ENCODE data around the gene CDK5RAP1.

Gene CDK5RAP1

DNA sequence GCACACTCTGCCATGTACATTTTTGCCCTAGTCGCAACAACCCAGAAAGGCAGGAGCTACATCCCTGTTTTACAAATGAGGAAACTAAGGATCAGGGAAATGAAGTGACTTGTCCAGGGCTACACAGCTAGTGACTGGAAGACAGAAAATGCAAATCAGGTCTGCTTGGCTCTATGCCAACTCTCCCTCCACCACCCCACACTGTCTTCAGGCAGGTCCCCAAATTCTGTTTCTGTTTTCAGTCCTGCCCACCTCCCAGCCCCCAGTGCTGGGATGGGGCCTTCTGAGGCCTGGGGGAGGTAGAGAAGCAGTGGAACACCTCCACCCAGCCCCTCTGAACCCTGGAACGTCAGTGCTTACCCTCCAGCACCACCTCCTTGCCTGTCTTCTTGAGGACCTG is 37.2 kb upstream of the CDK5RAP1 start:
- Histone ChIP-seq H3K4me1 (ENCODE audit: insufficient read depth, low read length, poor library complexity, severe bottlenecking) (peaks cover 8% of the 10 kb centered on the region), H3K4me2 (ENCODE audit: low read depth, low read length, poor library complexity, severe bottlenecking) (no peak overlapping the region), H4K20me1 (ENCODE audit: insufficient read depth, low read length, poor library complexity, severe bottlenecking) (no peaks in the 10 kb centered on the region), H3K9me2 (replicated peaks; ENCODE audit: low read depth, low read length) (no peaks in the 10 kb centered on the region), H3K36me3 (ENCODE audit: insufficient read depth, low read length) (no peaks in the 10 kb centered on the region), H2AFZ (ENCODE audit: low read length) (no peak overlapping the region), H3F3A (ENCODE audit: low read depth) (no peaks in the 10 kb centered on the region), H3K9me3 (ENCODE audit: insufficient read depth, low read depth, low read length) (no peaks in the 10 kb centered on the region), H3K9ac (ENCODE audit: low read depth, low read length, poor library complexity, severe bottlenecking) (no peak overlapping the region), H3K4me3 (ENCODE audit: low read length, poor library complexity, severe bottlenecking) (no peak overlapping the region), H3K79me2 (ENCODE audit: insufficient read depth, low read length) (no peaks in the 10 kb centered on the region), H3K27me3 (ENCODE audit: insufficient read depth, low read length, poor library complexity, severe bottlenecking) (no peaks in the 10 kb centered on the region)
- TF ChIP-seq EZH2phosphoT487 (IDR thresholded peaks at IDR 0.05; ENCODE audit: borderline replicate concordance) = no peak
- TF ChIP-seq, protein P1, sequence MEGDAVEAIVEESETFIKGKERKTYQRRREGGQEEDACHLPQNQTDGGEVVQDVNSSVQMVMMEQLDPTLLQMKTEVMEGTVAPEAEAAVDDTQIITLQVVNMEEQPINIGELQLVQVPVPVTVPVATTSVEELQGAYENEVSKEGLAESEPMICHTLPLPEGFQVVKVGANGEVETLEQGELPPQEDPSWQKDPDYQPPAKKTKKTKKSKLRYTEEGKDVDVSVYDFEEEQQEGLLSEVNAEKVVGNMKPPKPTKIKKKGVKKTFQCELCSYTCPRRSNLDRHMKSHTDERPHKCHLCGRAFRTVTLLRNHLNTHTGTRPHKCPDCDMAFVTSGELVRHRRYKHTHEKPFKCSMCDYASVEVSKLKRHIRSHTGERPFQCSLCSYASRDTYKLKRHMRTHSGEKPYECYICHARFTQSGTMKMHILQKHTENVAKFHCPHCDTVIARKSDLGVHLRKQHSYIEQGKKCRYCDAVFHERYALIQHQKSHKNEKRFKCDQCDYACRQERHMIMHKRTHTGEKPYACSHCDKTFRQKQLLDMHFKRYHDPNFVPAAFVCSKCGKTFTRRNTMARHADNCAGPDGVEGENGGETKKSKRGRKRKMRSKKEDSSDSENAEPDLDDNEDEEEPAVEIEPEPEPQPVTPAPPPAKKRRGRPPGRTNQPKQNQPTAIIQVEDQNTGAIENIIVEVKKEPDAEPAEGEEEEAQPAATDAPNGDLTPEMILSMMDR (conservative IDR thresholded peaks at IDR 0.05; ENCODE audit: low read length) = no peak

DNA sequence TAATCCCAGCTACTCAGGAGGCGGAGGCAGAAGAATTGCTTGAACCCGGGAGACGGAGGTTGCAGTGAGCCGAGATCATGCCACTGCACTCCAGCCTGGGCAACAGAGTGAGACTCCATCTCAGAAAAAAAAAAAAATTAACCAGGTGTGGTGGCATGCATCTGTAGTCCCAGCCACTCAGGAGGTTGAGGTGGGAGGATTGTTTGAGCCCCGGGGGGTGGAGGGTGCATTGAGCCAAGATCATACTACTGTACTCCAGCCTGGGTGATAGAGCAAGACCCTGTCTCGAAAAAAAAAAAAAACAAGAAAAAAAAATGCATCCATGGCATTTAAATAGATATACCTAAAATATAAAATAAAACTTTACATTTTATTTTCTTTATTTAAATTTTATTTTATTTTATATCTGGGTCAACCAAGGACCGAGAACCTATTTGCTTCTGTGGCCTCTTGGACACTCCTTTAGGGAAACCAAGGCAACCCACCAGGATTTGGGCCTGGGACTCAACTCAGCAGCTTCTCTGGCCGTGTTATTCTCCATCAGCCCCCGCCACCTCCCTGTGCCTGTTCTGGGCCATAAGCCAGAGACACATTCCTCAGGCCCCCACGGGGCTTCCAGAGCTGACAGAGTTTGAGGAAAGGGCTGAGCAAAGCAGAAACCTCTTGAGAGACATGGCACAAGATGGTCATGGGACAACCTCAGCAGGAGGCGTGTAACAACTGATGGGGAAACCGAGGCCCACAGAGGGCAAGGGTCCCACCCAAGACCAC is 36.0 kb upstream of the CDK5RAP1 start:
- Histone ChIP-seq H2AFZ (ENCODE audit: low read length) (no peak overlapping the region), H3K36me3 (ENCODE audit: insufficient read depth, low read length) (no peaks in the 10 kb centered on the region), H4K20me1 (ENCODE audit: insufficient read depth, low read length, poor library complexity, severe bottlenecking) (no peaks in the 10 kb centered on the region), H3K9ac (ENCODE audit: low read depth, low read length, poor library complexity, severe bottlenecking) (no peak overlapping the region), H3K4me1 (ENCODE audit: insufficient read depth, low read length, poor library complexity, severe bottlenecking) (no peaks in the 10 kb centered on the region), H3F3A (ENCODE audit: low read depth) (no peaks in the 10 kb centered on the region), H3K4me3 (ENCODE audit: low read length, poor library complexity, severe bottlenecking) (no peak overlapping the region), H3K79me2 (ENCODE audit: insufficient read depth, low read length) (no peaks in the 10 kb centered on the region), H3K27me3 (ENCODE audit: insufficient read depth, low read length, poor library complexity, severe bottlenecking) (no peaks in the 10 kb centered on the region), H3K9me3 (ENCODE audit: insufficient read depth, low read depth, low read length) (no peaks in the 10 kb centered on the region), H3K4me2 (ENCODE audit: low read depth, low read length, poor library complexity, severe bottlenecking) (no peak overlapping the region), H3K9me2 (replicated peaks; ENCODE audit: low read depth, low read length) (no peaks in the 10 kb centered on the region)
- TF ChIP-seq, protein P1 (conservative IDR thresholded peaks at IDR 0.05; ENCODE audit: low read length) = no peak

DNA sequence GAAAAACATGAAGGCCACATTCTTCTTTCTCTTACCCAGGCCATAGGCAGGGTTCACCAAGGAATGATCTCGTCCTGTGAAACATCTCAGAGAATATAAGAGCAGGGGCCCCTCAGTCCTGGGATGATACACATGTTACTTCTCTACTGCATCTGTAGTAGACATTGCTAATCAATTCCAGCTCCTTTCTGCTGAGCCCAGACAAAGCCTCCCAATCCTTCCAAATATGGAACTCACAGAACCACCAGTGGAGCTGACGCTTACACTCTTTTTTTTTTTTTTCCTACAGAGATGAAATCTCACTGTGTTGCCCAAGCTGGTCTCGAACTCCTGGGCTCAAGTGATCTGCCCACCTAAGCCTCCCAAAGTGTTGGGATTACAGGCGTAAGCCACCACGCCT is 33.1 kb upstream of the CDK5RAP1 start:
- H3F3A ChIP-seq (ENCODE audit: low read depth) = no peaks in the 10 kb centered on the region
- H3K79me2 ChIP-seq (ENCODE audit: insufficient read depth, low read length) = no peaks in the 10 kb centered on the region
- no peaks in the 10 kb centered on the region for H3K4me1 ChIP-seq (ENCODE audit: insufficient read depth, low read length, poor library complexity, severe bottlenecking)
- no peak overlapping the region for H3K9ac ChIP-seq (ENCODE audit: low read depth, low read length, poor library complexity, severe bottlenecking)
- H3K9me2 ChIP-seq (replicated peaks; ENCODE audit: low read depth, low read length) = no peaks in the 10 kb centered on the region
- TF ChIP-seq, protein P1 (conservative IDR thresholded peaks at IDR 0.05; ENCODE audit: low read length) = no peak
- no peak for TF ChIP-seq EZH2phosphoT487 (IDR thresholded peaks at IDR 0.05; ENCODE audit: borderline replicate concordance)
- H2AFZ ChIP-seq (ENCODE audit: low read length) = no peak overlapping the region
- no peak overlapping the region for H3K4me2 ChIP-seq (ENCODE audit: low read depth, low read length, poor library complexity, severe bottlenecking)
- no peak overlapping the region for H3K4me3 ChIP-seq (ENCODE audit: low read length, poor library complexity, severe bottlenecking)
- H4K20me1 ChIP-seq (ENCODE audit: insufficient read depth, low read length, poor library complexity, severe bottlenecking) = no peaks in the 10 kb centered on the region
- H3K36me3 ChIP-seq (ENCODE audit: insufficient read depth, low read length) = no peaks in the 10 kb centered on the region
- no peaks in the 10 kb centered on the region for H3K27me3 ChIP-seq (ENCODE audit: insufficient read depth, low read length, poor library complexity, severe bottlenecking)
- H3K9me3 ChIP-seq (ENCODE audit: insufficient read depth, low read depth, low read length) = no peaks in the 10 kb centered on the region

Data from Loucy (cell line).